Stimulated activated effector memory CD8-positive, alpha-beta T cell treated with anti-CD3 and anti-CD28 coated beads, Interleukin-12 subunit alpha, Interleukin-12 subunit beta, amount 100 ng/mL, for 72 hours (primary cell): Measurements from ENCODE around the gene APLP2.
A peak's percentile ranks its signal among the peaks of the same experiment; 100 is the strongest.
"Not testable (repeated sequence)": the region's sequence is repeated elsewhere in the genome, so short reads cannot be mapped to it uniquely, and the experiment has no call there.

ENCODE experiments used
- ATAC-seq: fragments of 150-1000 bp; cut with Tn5 transposase; 2 replicates; pipeline ENCODE4 v1.10.0; 2021
- DNase-seq, 2 donors: peaks; one replicate each; pipeline ENCODE4 v3.0.0; 2021 to 2022; ENCODE audit warnings: low spot score in 2 of 2
- H3K27ac Mint-ChIP-seq: one replicate; pipeline ENCODE4 v1.8.0; 2022; ENCODE audit warnings: mild to moderate bottlenecking, mixed read lengths
- H3K36me3 Mint-ChIP-seq: one replicate; pipeline ENCODE4 v1.8.0; 2022; ENCODE audit warnings: mild to moderate bottlenecking, mixed read lengths
- H3K4me1 Mint-ChIP-seq: one replicate; pipeline ENCODE4 v1.8.0; 2022; ENCODE audit warnings: mixed read lengths
- H3K4me3 Mint-ChIP-seq: one replicate; pipeline ENCODE4 v1.8.0; 2022; ENCODE audit warnings: mild to moderate bottlenecking, mixed read lengths
- H3K9me3 Mint-ChIP-seq: one replicate; pipeline ENCODE4 v1.8.0; 2022; ENCODE audit warnings: mixed read lengths

APLP2 gene

GRCh38 chr11:130188047-130188446 lies 118.4 kb downstream of the APLP2 start:
- H3K4me1 Mint-ChIP-seq: no peaks in the 10 kb centered on the region
- H3K9me3 Mint-ChIP-seq: no peaks in the 10 kb centered on the region
- H3K36me3 Mint-ChIP-seq: no peaks in the 10 kb centered on the region
- DNase-seq (no peak), ATAC-seq (peak; percentile 17)
- no peak overlapping the region for H3K4me3 Mint-ChIP-seq
- no peak overlapping the region for H3K27ac Mint-ChIP-seq

GRCh38 chr11:130188585-130189347 lies 119.1 kb downstream of the APLP2 start:
- Mint-ChIP-seq H3K9me3 (no peaks in the 10 kb centered on the region), H3K4me3 (no peak overlapping the region), H3K27ac (no peak overlapping the region), H3K36me3 (no peaks in the 10 kb centered on the region), H3K4me1 (no peaks in the 10 kb centered on the region)
- DNase-seq (no peak), ATAC-seq (peak; percentile 15)

- no peak overlapping the region for H3K27ac Mint-ChIP-seq
- no peaks in the 10 kb centered on the region for H3K9me3 Mint-ChIP-seq
- H3K36me3 Mint-ChIP-seq: no peaks in the 10 kb centered on the region
- no peaks in the 10 kb centered on the region for H3K4me1 Mint-ChIP-seq
- ATAC-seq (no peak), DNase-seq (no peak)
- no peak overlapping the region for H3K4me3 Mint-ChIP-seq
Measured at GRCh38 chr11:130189492-130190210, 120.0 kb downstream of the APLP2 start.

- no peaks in the 10 kb centered on the region for H3K36me3 Mint-ChIP-seq
- peak; percentile 14 for ATAC-seq
- no peaks in the 10 kb centered on the region for H3K4me1 Mint-ChIP-seq
- H3K9me3 Mint-ChIP-seq: no peaks in the 10 kb centered on the region
- no peak overlapping the region for H3K4me3 Mint-ChIP-seq
- DNase-seq: no peak
- H3K27ac Mint-ChIP-seq: no peak overlapping the region
Measured at GRCh38 chr11:130190371-130190881, 120.7 kb downstream of the APLP2 start.

GRCh38 chr11:130191896-130192295 lies 122.2 kb downstream of the APLP2 start:
- DNase-seq (no peak), ATAC-seq (no peak)
- Mint-ChIP-seq H3K27ac (no peak overlapping the region), H3K36me3 (no peaks in the 10 kb centered on the region), H3K4me3 (no peak overlapping the region), H3K9me3 (no peaks in the 10 kb centered on the region), H3K4me1 (no peaks in the 10 kb centered on the region)

GRCh38 chr11:130192845-130193267 lies 123.2 kb downstream of the APLP2 start:
- H3K36me3 Mint-ChIP-seq: no peaks in the 10 kb centered on the region
- no peak overlapping the region for H3K27ac Mint-ChIP-seq
- H3K4me3 Mint-ChIP-seq: no peak overlapping the region
- no peaks in the 10 kb centered on the region for H3K4me1 Mint-ChIP-seq
- DNase-seq: no peak
- no peak for ATAC-seq
- no peaks in the 10 kb centered on the region for H3K9me3 Mint-ChIP-seq

GRCh38 chr11:130193551-130193950 lies 123.9 kb downstream of the APLP2 start:
- not testable (repeated sequence) for H3K9me3 Mint-ChIP-seq, DNase-seq, H3K4me3 Mint-ChIP-seq, H3K27ac Mint-ChIP-seq, H3K4me1 Mint-ChIP-seq, ATAC-seq, H3K36me3 Mint-ChIP-seq
